ENCODE measurements around the gene PHACTR3. TPM values are rescaled to one million over a fixed set of nuclear protein-coding genes. Genes with fewer than 3 reads are reported as not detected.

Gene PHACTR3
- total RNA-seq, 1 experiment from 2014 or later, result not detected

- Mint-ChIP-seq H3K4me3 (no peak overlapping the region), H3K9me3 (peaks cover 0 to 7% of the 10 kb centered on the region in 2 experiments; a peak in 1 of 5 replicates), H3K27ac (no peak overlapping the region), H3K27me3 (ENCODE audit: low read depth) (peaks cover 27% of the 10 kb centered on the region), H3K36me3 (ENCODE audit: insufficient read depth in 1 of 3, low read depth in 3 of 3) (no peaks in the 10 kb centered on the region), H3K4me1 (no peaks in the 10 kb centered on the region)
- Histone ChIP-seq H3K79me2 (ENCODE audit: insufficient read depth, low read length) (no peaks in the 10 kb centered on the region), H3K4me2 (ENCODE audit: insufficient read depth, insufficient read length, low read length) (no peak overlapping the region), H2BK5ac (ENCODE audit: insufficient read length, low read length) (no peak overlapping the region), H3K14ac (ENCODE audit: insufficient read depth, low read length) (no peak overlapping the region), H2BK12ac (ENCODE audit: insufficient read length, low read depth, low read length) (no peak overlapping the region), H3K79me1 (ENCODE audit: insufficient read depth, low read depth, low read length, poor library complexity, severe bottlenecking) (no peaks in the 10 kb centered on the region), H2BK120ac (ENCODE audit: low read depth, low read length, poor library complexity, severe bottlenecking) (no peak overlapping the region), H3K9ac (ENCODE audit: extremely low read depth, insufficient read length, low read length) (no peak overlapping the region), H3K27ac (ENCODE audit: insufficient read length, low read depth, low read length) (no peak overlapping the region), H2AK5ac (ENCODE audit: insufficient read length, low read length) (no peak overlapping the region), H3K23ac (ENCODE audit: insufficient read length, low read depth, low read length) (no peak overlapping the region), H3T11ph (ENCODE audit: low read length) (no peak overlapping the region), H2BK20ac (ENCODE audit: low read depth, low read length, poor library complexity, severe bottlenecking) (no peak overlapping the region), H3K4me1 (ENCODE audit: insufficient read depth, low read length) (no peaks in the 10 kb centered on the region), H3K27me3 (ENCODE audit: insufficient read depth, low read length) (no peaks in the 10 kb centered on the region), H2AFZ (ENCODE audit: low read length) (no peak overlapping the region), H3K56ac (ENCODE audit: insufficient read length, low read depth, low read length) (no peak overlapping the region), H3K4ac (ENCODE audit: low read depth, low read length) (no peak overlapping the region), H3K9me3 (ENCODE audit: control insufficient read depth, low read depth, low read length) (no peaks in the 10 kb centered on the region), H2BK15ac (ENCODE audit: low read depth, low read length) (no peak overlapping the region), H4K91ac (ENCODE audit: insufficient read length, low read depth, low read length) (no peak overlapping the region), H4K5ac (ENCODE audit: insufficient read length, low read depth, low read length) (no peak overlapping the region), H3K23me2 (ENCODE audit: insufficient read length, low read depth, low read length, poor library complexity, severe bottlenecking) (no peaks in the 10 kb centered on the region), H4K20me1 (ENCODE audit: control insufficient read depth, insufficient read depth, insufficient read length) (no peaks in the 10 kb centered on the region), H3K18ac (ENCODE audit: insufficient read length, low read depth, low read length) (no peak overlapping the region), H4K8ac (replicated peaks; ENCODE audit: insufficient read length, low read depth, low read length) (no peak overlapping the region)
- WGBS (ENCODE audit: extremely low coverage, insufficient read length, low lambda C conversion rate), result no CpG with 5 or more reads among the region's 1 CpG
- TF ChIP-seq, protein P1, sequence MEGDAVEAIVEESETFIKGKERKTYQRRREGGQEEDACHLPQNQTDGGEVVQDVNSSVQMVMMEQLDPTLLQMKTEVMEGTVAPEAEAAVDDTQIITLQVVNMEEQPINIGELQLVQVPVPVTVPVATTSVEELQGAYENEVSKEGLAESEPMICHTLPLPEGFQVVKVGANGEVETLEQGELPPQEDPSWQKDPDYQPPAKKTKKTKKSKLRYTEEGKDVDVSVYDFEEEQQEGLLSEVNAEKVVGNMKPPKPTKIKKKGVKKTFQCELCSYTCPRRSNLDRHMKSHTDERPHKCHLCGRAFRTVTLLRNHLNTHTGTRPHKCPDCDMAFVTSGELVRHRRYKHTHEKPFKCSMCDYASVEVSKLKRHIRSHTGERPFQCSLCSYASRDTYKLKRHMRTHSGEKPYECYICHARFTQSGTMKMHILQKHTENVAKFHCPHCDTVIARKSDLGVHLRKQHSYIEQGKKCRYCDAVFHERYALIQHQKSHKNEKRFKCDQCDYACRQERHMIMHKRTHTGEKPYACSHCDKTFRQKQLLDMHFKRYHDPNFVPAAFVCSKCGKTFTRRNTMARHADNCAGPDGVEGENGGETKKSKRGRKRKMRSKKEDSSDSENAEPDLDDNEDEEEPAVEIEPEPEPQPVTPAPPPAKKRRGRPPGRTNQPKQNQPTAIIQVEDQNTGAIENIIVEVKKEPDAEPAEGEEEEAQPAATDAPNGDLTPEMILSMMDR (conservative IDR thresholded peaks at IDR 0.05), result no peak
- DNase-seq, result no peak
These were observed 260.4 kb downstream of the PHACTR3 start for GRCh38 chr20:59864726-59865125.

Measured in H9 (cell line).